GM10847 (cell line): ENCODE data around the gene SECISBP2L.

Source experiments
- POLR2A ChIP-seq: IDR thresholded peaks from 2 replicates; pipeline ENCODE4 v1.6.1; 2011; ENCODE audit not compliant: insufficient read length; ENCODE audit errors: extremely low read depth

Gene SECISBP2L

DNA sequence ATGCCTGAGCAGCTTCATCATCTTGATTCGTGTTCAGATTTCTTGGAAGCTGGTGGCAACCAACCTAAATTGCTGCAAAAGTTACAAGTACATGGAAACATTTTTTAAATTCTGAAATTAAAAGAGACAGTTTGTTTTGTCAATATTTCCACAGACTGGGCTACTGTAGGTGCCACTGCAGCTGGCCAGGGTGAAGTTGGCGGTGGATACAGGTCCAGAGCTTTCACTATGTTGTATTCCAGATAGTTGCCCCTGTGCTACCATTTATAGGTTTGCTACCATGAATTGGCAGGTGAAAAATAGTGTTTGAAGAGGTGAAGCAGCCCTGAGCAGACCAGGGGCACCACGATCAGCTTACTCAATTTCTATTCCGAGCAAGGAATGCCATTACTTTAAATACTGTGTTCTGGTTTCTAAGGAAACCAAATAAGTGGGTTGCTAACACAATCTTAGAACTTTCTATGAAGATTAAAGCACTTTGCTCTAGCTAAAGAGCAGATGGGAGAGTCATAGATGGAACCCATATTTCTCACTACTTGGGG, 61.4 kb downstream of the SECISBP2L start:
- no peak for TF ChIP-seq POLR2A

DNA sequence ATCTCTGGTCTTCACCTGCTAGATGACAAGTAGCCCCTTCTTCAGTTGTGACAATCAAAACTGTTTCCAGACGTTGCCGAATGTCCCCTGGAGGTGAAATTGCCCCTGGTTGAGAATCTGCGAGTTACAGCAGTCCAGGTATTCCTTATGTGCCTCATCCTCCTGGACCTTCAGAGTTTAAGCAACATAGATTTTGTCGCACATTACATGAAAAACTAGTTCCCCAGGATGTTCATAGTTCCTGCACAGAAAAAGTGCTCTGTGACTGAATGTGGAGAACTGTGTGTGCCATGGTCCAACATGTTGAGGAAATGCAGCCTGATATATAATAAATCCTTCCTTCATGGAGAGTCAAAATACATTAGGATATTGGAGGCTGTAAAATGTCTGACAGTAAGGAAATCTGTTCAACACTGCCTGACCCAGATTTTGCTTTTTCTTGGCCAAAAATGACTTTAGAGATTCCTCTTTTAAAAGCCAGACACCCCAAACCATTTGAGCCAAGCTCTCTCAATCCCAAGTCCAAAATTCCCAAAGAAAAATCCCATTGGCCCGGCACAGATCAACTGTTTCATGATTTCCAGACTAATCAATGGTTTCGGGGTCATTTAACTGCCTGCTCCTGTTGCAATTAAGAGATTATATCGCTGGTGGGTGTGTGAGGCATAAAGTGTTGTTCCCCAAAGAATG, 62.1 kb downstream of the SECISBP2L start:
- TF ChIP-seq POLR2A, result no peak

DNA sequence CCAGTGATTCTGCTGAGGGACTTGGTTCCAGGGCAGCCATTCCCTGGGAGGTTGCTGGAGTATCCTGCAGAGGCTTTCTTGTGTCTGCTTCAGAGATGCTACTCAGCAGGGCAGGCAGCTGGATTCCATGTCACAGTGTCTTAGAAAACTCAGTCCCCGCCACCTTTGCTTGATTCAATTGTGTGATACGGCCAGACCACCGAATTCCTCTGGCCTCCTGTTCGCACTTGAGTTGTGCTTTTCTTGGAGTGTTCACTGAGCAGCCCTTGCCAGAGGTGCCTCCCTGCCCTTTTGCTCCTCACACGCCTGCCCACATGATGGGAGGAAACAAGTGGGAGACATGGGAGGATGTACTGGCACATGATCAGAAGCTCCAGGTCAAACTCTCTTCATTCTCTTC, 62.9 kb downstream of the SECISBP2L start:
- no peak for TF ChIP-seq POLR2A

DNA sequence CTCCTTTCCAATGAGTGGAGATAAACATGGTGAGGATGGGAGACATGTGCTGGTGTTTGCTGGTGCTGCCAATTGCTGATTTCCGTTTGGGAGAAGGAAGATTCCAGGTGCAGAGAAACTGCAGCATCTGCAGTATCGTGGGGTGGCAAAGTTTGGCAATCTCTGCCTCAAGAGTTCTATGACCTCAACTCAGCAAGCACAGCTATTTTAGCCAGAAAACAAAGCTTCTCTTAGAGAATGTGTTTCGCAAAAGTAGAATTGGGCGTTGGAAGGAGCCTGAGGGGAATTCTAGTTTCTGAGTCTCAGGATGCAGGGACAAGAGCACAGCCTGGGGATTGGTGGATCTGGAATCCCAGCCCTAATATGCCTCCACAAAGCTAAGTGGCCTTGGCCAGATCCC, 64.3 kb downstream of the SECISBP2L start:
- no peak for TF ChIP-seq POLR2A

DNA sequence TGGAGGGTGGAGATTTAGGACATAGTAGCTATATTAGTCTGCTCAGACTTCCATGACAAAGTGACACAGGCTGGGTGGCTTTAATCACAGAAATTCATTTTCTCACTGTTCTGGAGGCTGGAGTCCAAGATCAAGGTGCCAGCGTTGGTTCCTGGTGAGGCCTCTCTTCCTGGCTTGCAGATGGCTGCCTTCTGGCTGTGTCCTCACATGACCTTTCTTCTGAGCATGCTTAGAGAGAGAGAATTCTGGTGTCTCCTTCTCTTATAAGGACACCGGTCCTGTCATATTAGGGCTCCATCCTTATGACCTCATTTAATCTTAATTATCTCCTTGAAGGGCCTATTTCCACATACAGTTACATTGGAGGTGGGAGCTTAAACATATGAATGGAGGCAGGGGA, 67.6 kb downstream of the SECISBP2L start:
- no peak for TF ChIP-seq POLR2A

DNA sequence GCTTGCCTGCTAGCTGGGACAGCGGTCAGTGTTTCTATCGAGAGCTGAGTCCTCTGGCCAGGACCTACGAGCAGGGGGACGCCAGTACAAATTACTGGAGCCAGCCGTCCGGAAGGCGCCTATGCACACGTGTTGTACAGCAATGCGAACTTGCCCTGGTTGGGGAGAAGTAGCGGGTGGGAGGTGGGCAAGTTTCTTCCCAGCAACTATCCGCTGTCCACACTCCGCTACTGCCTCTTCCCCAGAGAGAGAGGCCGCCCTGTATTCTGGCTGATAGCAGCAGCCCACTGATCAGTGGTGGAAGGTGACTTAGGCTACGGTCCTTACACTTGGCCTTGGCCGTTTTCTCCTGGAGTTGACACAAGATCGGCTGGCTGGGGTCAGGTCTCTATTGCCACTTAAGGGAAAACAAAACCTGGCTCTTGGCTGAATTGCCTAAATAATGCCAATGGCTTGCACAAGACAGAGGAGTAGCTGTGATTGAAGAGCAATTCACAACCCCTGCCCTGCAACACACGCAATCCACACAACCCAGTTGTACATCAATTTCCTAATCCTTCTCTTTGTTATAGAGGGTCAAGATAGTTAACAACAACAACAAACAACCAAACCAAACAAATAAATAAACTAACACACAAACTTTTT, 69.7 kb downstream of the SECISBP2L start:
- no peak for TF ChIP-seq POLR2A

DNA sequence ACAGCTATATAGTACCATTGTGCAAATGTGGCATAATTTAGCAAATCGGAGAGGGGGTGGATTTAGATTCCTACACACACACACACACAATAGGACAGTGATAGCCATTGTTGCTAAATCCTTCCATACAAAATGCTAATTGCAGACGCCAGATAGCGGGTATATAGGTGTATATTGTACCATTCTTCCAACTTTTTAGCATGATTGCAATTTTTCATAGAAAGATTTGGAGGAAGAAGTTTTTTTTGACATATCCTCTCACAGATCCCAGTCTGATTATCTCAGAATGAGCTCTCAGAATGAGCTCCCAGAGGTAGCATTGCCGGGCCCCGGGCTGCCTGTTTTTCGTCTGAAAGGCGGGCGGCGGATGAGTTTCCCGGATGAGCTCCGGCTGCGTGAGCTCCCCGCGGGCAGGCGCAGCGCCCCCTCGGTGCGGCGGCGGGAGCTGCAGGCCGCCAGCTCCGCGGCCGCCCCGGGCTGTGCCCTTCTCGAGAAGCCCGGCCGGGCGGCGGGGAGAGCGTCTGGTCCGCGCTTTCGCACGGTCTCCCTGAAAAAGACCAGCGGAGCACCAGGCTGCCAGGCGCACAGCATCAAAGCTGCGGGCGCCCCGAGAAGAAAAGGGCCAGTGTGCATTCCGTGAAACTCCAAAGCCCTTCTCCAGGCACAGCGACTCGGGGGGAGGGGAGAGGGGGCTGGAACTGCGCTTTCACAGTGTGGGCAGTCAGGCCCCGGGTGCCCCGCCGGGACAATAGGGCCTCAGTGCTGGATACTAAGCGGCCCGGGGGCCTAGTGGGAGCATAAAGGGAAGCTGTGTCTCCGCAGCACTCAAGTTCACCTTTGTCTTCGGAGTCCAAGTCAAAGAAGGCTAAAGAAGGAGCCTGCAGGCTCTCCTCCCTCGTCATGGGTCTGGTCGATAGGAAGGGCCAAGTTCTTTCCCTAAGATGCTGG, 70.5 kb downstream of the SECISBP2L start:
- TF ChIP-seq POLR2A, result no peak

DNA sequence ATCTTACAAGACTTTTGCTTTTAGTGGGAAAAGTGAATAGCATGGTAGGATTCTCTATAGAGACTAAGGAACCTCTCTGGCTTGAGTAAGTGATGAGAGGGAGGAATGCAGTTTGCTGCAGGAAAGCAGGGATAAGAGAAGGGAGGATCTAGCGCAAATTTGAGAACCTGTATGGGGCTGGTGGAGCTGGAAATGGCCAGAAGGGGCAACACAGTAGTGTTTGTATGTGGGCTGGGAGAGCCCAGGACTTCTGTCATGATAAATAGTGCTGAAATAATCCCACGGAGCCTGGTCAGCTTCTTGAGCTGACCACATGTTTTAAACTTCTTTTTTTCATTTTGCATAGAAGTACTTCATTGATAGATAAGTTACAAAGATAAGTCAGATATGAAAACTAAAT, 71.4 kb downstream of the SECISBP2L start:
- no peak for TF ChIP-seq POLR2A

DNA sequence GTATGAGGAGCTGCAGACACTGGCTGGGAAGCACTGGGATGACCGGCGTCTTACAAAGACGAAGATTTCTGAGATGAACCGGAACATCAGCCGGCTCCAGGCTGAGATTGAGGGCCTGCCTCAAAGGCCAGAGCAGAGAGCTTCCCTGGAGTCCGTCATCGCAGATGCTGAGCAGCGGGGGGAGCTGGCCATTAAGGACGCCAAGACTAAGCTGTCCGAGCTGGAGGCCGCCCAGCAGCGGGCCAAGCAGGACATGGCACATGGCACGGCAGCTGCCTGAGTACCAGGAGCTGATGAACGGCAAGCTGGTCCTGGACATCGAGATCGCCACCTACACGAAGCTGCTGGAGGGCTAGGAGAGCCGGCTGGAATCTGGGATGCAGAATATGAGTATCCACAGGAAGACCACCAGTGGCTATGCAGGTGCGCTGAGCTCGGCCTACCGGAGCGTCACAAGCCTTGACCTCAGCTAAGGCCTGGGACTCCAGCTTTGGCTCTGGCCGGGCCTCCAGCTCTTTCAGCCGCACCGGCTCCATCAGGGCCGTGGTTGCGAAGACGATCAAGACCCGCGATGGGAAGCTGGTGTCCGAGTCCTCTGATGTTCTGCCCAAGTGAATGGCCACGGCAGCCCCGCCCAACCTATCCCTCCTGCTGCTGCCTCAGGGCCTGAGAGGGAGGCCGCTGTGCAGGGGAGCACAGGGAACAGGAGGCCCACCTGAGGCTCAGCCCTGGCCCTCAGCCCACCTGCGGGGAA, 73.3 kb downstream of the SECISBP2L start:
- TF ChIP-seq POLR2A, result no peak

DNA sequence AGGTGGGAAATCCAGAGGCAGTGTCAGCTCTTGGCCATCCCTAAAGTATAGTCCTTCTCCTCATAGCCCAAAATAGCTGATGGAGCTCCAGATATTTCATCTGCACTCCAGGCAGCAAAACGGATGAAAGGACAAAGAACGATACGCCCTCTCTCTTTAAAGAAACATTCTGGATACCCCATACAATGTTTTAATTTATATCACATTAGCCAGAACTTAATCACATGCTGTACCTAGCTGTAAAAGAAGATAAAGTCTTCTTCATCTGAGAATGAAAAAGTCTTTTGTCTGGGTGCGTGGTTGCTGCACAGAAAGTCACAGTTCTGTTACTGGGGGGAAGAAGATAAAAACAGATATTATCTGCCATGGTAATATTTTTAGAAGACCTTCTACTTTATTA, 78.2 kb downstream of the SECISBP2L start:
- no peak for TF ChIP-seq POLR2A

DNA sequence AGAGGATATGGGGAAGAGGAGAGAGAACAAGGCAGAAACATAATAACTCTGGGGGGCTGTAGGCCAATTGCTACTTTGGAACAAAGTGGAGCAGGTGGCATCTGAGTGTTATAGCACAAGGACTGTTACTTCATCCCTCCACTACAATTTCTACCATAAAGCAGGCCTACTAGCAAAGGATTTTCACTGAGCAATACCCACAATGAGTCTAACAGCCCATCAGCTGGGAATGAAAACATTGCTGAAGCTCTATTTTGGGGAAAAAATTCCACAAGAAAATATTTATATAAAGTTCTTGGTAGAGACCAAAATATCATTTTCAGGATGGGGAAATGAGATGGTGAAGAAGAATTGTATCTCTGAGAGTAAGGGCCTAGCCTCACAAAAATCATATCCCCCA, 78.9 kb downstream of the SECISBP2L start:
- TF ChIP-seq POLR2A, result no peak

DNA sequence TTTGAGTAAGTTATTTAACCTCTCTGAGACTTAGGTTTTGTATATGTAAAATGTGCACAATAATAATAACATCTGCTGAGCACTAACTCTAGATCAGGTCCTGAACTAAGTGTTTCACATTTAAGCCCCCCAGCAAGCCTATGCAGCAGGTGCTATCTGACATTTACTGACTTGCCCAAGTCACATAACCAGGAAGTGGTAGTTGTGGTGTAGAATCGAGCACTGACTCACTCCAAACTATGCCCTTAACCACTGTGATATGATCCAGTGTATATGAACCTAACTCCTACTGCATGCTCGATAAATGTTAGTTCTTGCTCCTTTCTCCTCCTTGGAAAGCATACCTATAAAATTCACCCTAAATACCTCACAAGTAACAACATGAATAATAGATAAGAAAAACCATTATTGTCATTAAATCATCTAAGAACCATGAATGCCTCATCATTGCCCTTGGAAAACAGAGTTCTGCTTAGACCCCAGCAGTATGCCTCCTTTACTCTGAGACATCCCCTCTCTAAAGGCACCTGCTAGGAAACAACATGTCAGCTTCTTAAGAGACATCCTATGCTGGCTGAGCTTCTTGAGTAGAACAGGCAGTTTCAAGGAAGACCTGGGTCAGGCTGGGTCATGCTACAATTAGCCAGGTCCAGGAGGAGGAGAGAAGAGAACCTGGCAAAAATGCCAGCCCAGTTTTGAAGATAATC, 79.5 kb downstream of the SECISBP2L start:
- TF ChIP-seq POLR2A, result no peak

DNA sequence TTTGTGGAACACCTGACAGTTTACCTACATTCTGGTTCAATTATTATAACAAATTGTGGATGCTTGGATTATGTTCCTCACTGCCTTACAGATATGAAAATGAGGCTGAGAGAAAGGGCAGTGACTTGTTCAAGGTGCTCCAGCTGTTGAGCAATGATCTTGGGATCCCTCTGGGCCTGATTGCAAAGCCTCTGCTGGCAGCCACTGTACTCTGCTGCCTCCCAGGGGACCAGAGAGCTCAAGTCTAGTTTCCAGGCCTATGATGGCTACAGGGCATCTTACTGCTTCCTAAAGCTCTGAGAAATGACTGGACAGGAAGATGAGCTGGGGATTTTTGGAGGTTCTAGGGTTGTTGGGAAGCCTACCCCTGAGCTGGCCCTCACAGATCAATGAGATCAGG, 80.3 kb downstream of the SECISBP2L start:
- no peak for TF ChIP-seq POLR2A

DNA sequence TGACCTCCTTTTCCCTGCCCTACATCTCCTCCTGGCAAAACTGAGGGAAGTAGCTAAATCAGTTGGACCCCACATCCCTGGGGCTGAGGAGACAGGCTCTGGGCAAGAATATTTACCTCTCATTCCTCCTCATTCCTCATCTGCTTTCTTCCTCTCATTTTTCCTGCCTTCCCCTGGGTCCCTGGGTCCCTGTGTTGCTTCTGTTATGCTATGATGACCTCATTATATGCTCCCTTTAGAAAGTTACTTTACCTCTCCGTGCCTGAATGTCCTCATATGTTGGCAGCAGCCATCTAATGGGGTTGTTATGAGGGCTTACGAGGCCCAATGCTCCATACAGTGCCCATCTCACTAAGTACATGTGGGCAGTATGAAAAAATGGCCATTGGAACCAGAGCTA, 81.3 kb downstream of the SECISBP2L start:
- TF ChIP-seq POLR2A, result no peak

DNA sequence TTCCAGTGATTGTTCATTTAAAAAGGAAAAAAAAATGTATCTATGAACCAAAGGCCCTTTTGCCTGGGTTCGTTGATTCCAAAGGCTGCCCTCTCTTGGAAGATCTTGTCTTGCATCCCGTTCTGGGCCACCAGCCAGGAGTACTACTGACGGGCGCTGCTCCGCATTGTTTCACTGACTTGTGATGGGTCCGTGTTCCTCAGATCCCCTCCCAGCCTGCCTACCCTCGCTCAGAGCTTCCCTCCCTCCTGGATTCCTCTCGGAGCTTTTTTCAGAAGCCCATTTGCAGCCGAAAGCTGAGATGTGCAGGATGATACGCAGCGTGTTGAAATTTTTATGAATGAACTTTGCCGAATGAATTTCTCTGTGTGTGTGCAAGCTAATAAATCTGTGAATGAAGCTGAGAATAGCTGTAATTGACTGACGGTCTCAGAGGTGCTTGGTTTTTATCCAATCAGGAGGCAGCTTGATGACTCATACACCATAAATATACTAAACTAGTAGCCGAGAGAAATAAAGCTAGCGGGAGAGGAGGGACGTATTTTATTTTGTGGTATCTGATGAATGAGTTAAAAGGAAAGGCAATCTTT, 82.6 kb downstream of the SECISBP2L start, which contains the start of gene SHC4:
TSS of gene SHC4 (minus strand) at position 396 of the 590 bp plus-strand sequence. CDS start 904 bp downstream, outside the sequence.
- TF ChIP-seq POLR2A, result no peak
